Measurements from ENCODE around the gene LRP5. TPM values are rescaled to one million over a fixed set of nuclear protein-coding genes. Genes with fewer than 3 reads are reported as not detected.

The LRP5 gene
- total RNA-seq, 1 experiment from 2014 or later = 48.8 TPM

GRCh38 chr11:68329978-68330699 is 17.7 kb downstream of the LRP5 start (continued):
- TF ChIP-seq E2F5 (CRISPR knock-in tag; IDR thresholded peaks at IDR 0.05) (no peak), ATF2 (CRISPR knock-in tag; IDR thresholded peaks at IDR 0.05; ENCODE audit: borderline replicate concordance, low read depth) (no peak), ZNF512 (CRISPR knock-in tag; IDR thresholded peaks at IDR 0.05; ENCODE audit: borderline replicate concordance) (no peak), PRDM15 (CRISPR knock-in tag; IDR thresholded peaks at IDR 0.05) (no peak), ZNF317 (CRISPR knock-in tag; IDR thresholded peaks at IDR 0.05; ENCODE audit: borderline replicate concordance, low read depth) (no peak), TCF7 (CRISPR knock-in tag; IDR thresholded peaks at IDR 0.05; ENCODE audit: low read depth) (no peak), ZBTB43 (CRISPR knock-in tag; IDR thresholded peaks at IDR 0.05) (no peak), GTF2I (CRISPR knock-in tag; conservative IDR thresholded peaks at IDR 0.05) (no peak), ZNF263 (CRISPR knock-in tag; IDR thresholded peaks at IDR 0.05; ENCODE audit: low read depth) (no peak)

- Mint-ChIP-seq H3K27ac (peak overlapping the region; percentile 95), H3K4me3 (0 out of 2 replicates have a peak overlapping the region, but pooled peaks have one; percentile 0), H3K27me3 (ENCODE audit: low read depth) (no peaks in the 10 kb centered on the region), H3K36me3 (peaks cover 5% of the 10 kb centered on the region), H3K9me3 (no peaks in the 10 kb centered on the region), H3K4me1 (peaks cover 68% of the 10 kb centered on the region)
- POLR2A ChIA-PET = no interaction called here
- DNase-seq (ENCODE audit: low spot score) (no peak), ATAC-seq (peak; percentile 21)
- CTCF ChIA-PET = interaction anchor here (0.6 to 0.7 kb wide), 2 partner anchors 12 to 20 kb away, joined by 3 read pairs; no protein-coding TSS in a partner anchor
- TF ChIP-seq ZBTB43 (CRISPR knock-in tag; IDR thresholded peaks at IDR 0.05) (no peak), PRDM15 (CRISPR knock-in tag; IDR thresholded peaks at IDR 0.05) (no peak), ZNF396 (CRISPR knock-in tag; IDR thresholded peaks at IDR 0.05; ENCODE audit: borderline replicate concordance) (no peak), ZNF281 (CRISPR knock-in tag; IDR thresholded peaks at IDR 0.05) (no peak), ETV6 (CRISPR knock-in tag; IDR thresholded peaks at IDR 0.05) (no peak), KAT7 (CRISPR knock-in tag; IDR thresholded peaks at IDR 0.05; ENCODE audit: borderline replicate concordance) (no peak), MYBL2 (CRISPR knock-in tag; IDR thresholded peaks at IDR 0.05) (no peak), MAX (CRISPR knock-in tag; IDR thresholded peaks at IDR 0.05) (no peak)
Measured at GRCh38 chr11:68330700-68331337, 18.4 kb downstream of the LRP5 start.

Measured in WTC11 (cell line).